Endothelial cell (in vitro differentiated cells): ENCODE data around the gene KTN1. TPM values are rescaled to one million over a fixed set of nuclear protein-coding genes. Genes with fewer than 3 reads are reported as not detected.

Experiments
- DNase-seq: peaks from one replicate; pipeline ENCODE4 v3.0.0; 2021; ENCODE audit warnings: low spot score
- H3K27ac Mint-ChIP-seq: one replicate; pipeline ENCODE4 v1.8.0; 2021; ENCODE audit warnings: mixed read lengths, inconsistent platforms; ENCODE audit not compliant: unreplicated experiment
- H3K27me3 Mint-ChIP-seq: one replicate; pipeline ENCODE4 v1.8.0; 2021; ENCODE audit warnings: mild to moderate bottlenecking, moderate library complexity, mixed read lengths, inconsistent platforms; ENCODE audit not compliant: unreplicated experiment
- H3K36me3 Mint-ChIP-seq: one replicate; pipeline ENCODE4 v1.8.0; 2021; ENCODE audit warnings: mild to moderate bottlenecking, low read depth, mixed read lengths, inconsistent platforms; ENCODE audit not compliant: unreplicated experiment
- H3K4me1 Mint-ChIP-seq: one replicate; pipeline ENCODE4 v1.8.0; 2021; ENCODE audit warnings: mild to moderate bottlenecking, mixed read lengths, inconsistent platforms; ENCODE audit not compliant: unreplicated experiment
- H3K4me3 Mint-ChIP-seq: one replicate; pipeline ENCODE4 v1.8.0; 2021; ENCODE audit warnings: mild to moderate bottlenecking, mixed read lengths, inconsistent platforms; ENCODE audit not compliant: unreplicated experiment
- H3K9me3 Mint-ChIP-seq: one replicate; pipeline ENCODE4 v1.8.0; 2021; ENCODE audit warnings: mixed read lengths, inconsistent platforms; ENCODE audit not compliant: unreplicated experiment
- CTCF ChIP-seq: fragments of 200-600 bp; sonication (generic); IDR thresholded peaks from one replicate; pipeline ENCODE4 v1.5.0; 2021; ENCODE audit warnings: antibody characterized with exemption; ENCODE audit not compliant: unreplicated experiment
- total RNA-seq: library from RNA; stranded (reverse); fragmentation: NEBNext Ultra II Directional; extraction: Animal tissue kit (Norgen Biotek cat#: 25700); gene quantifications from one replicate; pipeline ENCODE4 v1.2.1, GENCODE V29; 2021; ENCODE audit not compliant: unreplicated experiment

KTN1 gene
- total RNA-seq, 1 donor from 2014 or later, result 220 TPM

DNA sequence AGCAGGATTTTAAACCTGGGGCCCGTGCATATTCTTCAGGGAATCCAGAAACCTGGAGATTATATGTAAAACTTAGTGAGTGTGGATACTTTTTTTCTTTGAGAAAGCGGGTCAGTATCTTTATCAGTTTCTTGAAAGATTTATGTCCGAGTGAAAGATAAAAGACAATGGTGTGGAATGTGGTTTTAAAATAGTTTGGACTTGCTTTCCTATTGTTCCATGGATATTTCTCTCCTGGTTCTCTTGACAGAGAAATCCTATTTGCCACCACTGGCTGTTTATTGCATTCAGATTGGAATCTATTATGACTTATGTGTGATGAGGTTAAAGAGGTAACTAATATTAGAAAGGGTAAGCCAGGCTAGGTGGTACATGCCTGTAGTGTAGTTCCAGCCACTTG, 27.4 kb downstream of the KTN1 start:
- peak overlapping the region; percentile 67 for H3K27ac Mint-ChIP-seq
- H3K4me1 Mint-ChIP-seq, result peaks cover 21% of the 10 kb centered on the region
- H3K27me3 Mint-ChIP-seq, result no peaks in the 10 kb centered on the region
- TF ChIP-seq CTCF, result no peak
- peaks cover 4% of the 10 kb centered on the region for H3K36me3 Mint-ChIP-seq
- DNase-seq, result no peak
- H3K4me3 Mint-ChIP-seq, result no peak overlapping the region
- no peaks in the 10 kb centered on the region for H3K9me3 Mint-ChIP-seq

- Mint-ChIP-seq H3K27me3 (no peaks in the 10 kb centered on the region), H3K4me1 (peaks cover 21% of the 10 kb centered on the region), H3K27ac (no peak overlapping the region), H3K4me3 (no peak overlapping the region), H3K9me3 (no peaks in the 10 kb centered on the region), H3K36me3 (peaks cover 5% of the 10 kb centered on the region)
- no peak for TF ChIP-seq CTCF
- no peak for DNase-seq
Measured at GRCh38 chr14:55609681-55610080, 29.7 kb downstream of the KTN1 start.

- no peak for DNase-seq
- H3K4me3 Mint-ChIP-seq, result no peak overlapping the region
- H3K4me1 Mint-ChIP-seq, result peaks cover 18% of the 10 kb centered on the region
- no peaks in the 10 kb centered on the region for H3K27me3 Mint-ChIP-seq
- no peak overlapping the region for H3K27ac Mint-ChIP-seq
- TF ChIP-seq CTCF, result no peak
- no peaks in the 10 kb centered on the region for H3K9me3 Mint-ChIP-seq
- peaks cover 14% of the 10 kb centered on the region for H3K36me3 Mint-ChIP-seq
Measured at GRCh38 chr14:55610713-55611370, 30.8 kb downstream of the KTN1 start.

DNA sequence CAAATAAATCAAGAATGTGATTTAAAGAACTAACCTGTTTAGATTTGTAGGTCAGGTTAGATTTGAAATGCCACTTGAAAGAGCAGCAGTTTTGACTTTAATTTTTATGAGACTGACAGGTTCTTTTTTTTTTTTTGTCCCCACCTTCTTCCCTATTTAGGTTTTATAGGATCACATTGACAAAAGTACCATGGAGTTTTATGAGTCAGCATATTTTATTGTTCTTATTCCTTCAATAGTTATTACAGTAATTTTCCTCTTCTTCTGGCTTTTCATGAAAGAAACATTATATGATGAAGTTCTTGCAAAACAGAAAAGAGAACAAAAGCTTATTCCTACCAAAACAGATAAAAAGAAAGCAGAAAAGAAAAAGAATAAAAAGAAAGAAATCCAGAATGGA, 31.9 kb downstream of the KTN1 start:
- no peak for DNase-seq
- Mint-ChIP-seq H3K27ac (no peak overlapping the region), H3K4me1 (peaks cover 18% of the 10 kb centered on the region), H3K4me3 (no peak overlapping the region), H3K27me3 (no peaks in the 10 kb centered on the region), H3K36me3 (peaks cover 24% of the 10 kb centered on the region), H3K9me3 (no peaks in the 10 kb centered on the region)
- no peak for TF ChIP-seq CTCF

DNA sequence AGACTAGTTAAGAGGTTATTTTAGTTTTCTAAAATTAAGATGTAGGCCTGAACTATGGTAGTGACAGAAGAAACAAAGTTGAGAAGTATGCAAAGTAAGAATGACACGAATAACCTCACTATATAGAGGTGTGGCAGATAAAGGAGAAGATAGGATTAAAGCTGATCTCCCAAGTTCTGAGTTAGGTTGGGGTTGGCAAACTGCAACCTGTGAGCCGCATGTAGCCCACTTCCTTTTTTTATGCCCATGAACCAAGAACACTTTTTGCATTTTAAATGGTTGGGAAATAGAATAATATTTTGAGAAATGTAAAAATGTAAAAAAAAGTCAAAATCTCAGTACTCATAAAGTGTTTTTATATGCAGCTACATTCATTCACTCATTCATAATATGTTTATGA, 34.3 kb downstream of the KTN1 start:
- H3K4me3 Mint-ChIP-seq, result no peak overlapping the region
- H3K27ac Mint-ChIP-seq, result no peak overlapping the region
- TF ChIP-seq CTCF, result no peak
- peaks cover 46% of the 10 kb centered on the region for H3K36me3 Mint-ChIP-seq
- no peak for DNase-seq
- H3K4me1 Mint-ChIP-seq, result peaks cover 6% of the 10 kb centered on the region
- H3K27me3 Mint-ChIP-seq, result peaks cover 1% of the 10 kb centered on the region
- no peaks in the 10 kb centered on the region for H3K9me3 Mint-ChIP-seq
